ENCODE results near the gene PTEN.

PTEN gene

GRCh38 chr10:87863053-87863943 lies at the start of gene PTEN, which contains the start of gene KLLN (continued):
- TF ChIP-seq ZSCAN4 (tag by site-specific recombination; IDR thresholded peaks at IDR 0.05) (no peak), ZNF26 (tag by site-specific recombination; IDR thresholded peaks at IDR 0.05) (no peak), ZNF792 (tag by site-specific recombination; IDR thresholded peaks at IDR 0.05) (no peak), ZNF48 (tag by site-specific recombination; IDR thresholded peaks at IDR 0.05) (no peak), ZNF114 (tag by site-specific recombination; IDR thresholded peaks at IDR 0.05) (no peak), PRDM6 (tag by site-specific recombination; IDR thresholded peaks at IDR 0.05) (0 out of 2 replicates have a peak, but pooled peaks have one; percentile 33), ZNF2 (tag by site-specific recombination; IDR thresholded peaks at IDR 0.05) (no peak), ZNF610 (tag by site-specific recombination; IDR thresholded peaks at IDR 0.05; ENCODE audit: borderline replicate concordance) (0 out of 2 replicates have a peak, but pooled peaks have one; percentile 35), ZNF132 (tag by site-specific recombination; IDR thresholded peaks at IDR 0.05; ENCODE audit: borderline replicate concordance) (no peak), PBX3 (CRISPR knock-in tag; IDR thresholded peaks at IDR 0.05) (peak; percentile 42; the same call in 1 of the 2 replicates), ZNF645 (tag by site-specific recombination; IDR thresholded peaks at IDR 0.05) (no peak), HIC1 (tag by site-specific recombination; IDR thresholded peaks at IDR 0.05) (0 out of 2 replicates have a peak, but pooled peaks have one; percentile 37), BCL6B (tag by site-specific recombination; IDR thresholded peaks at IDR 0.05) (no peak), MZF1 (tag by site-specific recombination; IDR thresholded peaks at IDR 0.05; ENCODE audit: borderline replicate concordance) (no peak), ZNF747 (tag by site-specific recombination; IDR thresholded peaks at IDR 0.05) (no peak), ELK4 (IDR thresholded peaks at IDR 0.05; ENCODE audit: borderline replicate concordance, low read depth, low read length) (no peak), HOXA7 (CRISPR knock-in tag; IDR thresholded peaks at IDR 0.05; ENCODE audit: borderline replicate concordance) (no peak), REPIN1 (tag by site-specific recombination; IDR thresholded peaks at IDR 0.05; ENCODE audit: low read depth) (no peak), ZBTB1 (tag by site-specific recombination; IDR thresholded peaks at IDR 0.05) (no peak), ZNF202 (tag by site-specific recombination; IDR thresholded peaks at IDR 0.05; ENCODE audit: borderline replicate concordance) (no peak), ZNF292 (tag by site-specific recombination; IDR thresholded peaks at IDR 0.05; ENCODE audit: borderline replicate concordance, low read depth) (no peak), SETDB1 (IDR thresholded peaks at IDR 0.05; ENCODE audit: insufficient read length, low read length) (no peak), ZNF146 (tag by site-specific recombination; IDR thresholded peaks at IDR 0.05) (peak; percentile 42), ZNF692 (tag by site-specific recombination; IDR thresholded peaks at IDR 0.05) (peak; percentile 86), ZNF223 (tag by site-specific recombination; IDR thresholded peaks at IDR 0.05) (no peak)

All from HEK293 (cell line).